CD14-positive monocyte (primary cell): ENCODE data around the gene GPC5. TPM values are rescaled to one million over a fixed set of nuclear protein-coding genes. Genes with fewer than 3 reads are reported as not detected.

Source experiments
- DNase-seq, 3 donors: peaks; one replicate each; pipeline ENCODE4 v3.0.0-alpha.2; 2011 to 2022
- H2AFZ ChIP-seq: 2 replicates; pipeline ENCODE4 v1.6.0; 2012; ENCODE audit warnings: mild to moderate bottlenecking, low read depth, low read length, inconsistent platforms; ENCODE audit not compliant: insufficient read depth, poor library complexity, severe bottlenecking
- H3K27ac ChIP-seq, 2 donors: 1 replicate in 1 of 2; 2 replicates in 1 of 2; pipeline ENCODE4 v1.5.1; 2012 to 2013; ENCODE audit warnings: low read length in 2 of 2, control low read depth in 1 of 2, inconsistent platforms in 1 of 2, low read depth in 1 of 2, mild to moderate bottlenecking in 1 of 2
- H3K27me3 ChIP-seq, 2 donors: one replicate each; pipeline versions ENCODE4 v1.6.0 to v1.6.1; 2011 to 2013; ENCODE audit warnings: low read length in 2 of 2; ENCODE audit not compliant: control insufficient read depth in 2 of 2, insufficient read depth in 2 of 2
- H3K36me3 ChIP-seq, 2 donors: replicated peaks in 1 of 2; 1 replicate in 1 of 2; 2 replicates in 1 of 2; pipeline versions ENCODE4 v1.5.1 to v1.6.1; 2012 to 2013; ENCODE audit warnings: low read length in 2 of 2, control low read depth in 1 of 2, inconsistent platforms in 1 of 2, mild to moderate bottlenecking in 1 of 2; ENCODE audit not compliant: insufficient read depth in 2 of 2, control insufficient read depth in 1 of 2
- H3K4me1 ChIP-seq, 2 donors: 1 replicate in 1 of 2; 2 replicates in 1 of 2; pipeline versions ENCODE4 v1.5.1 to v1.6.1; 2012 to 2013; ENCODE audit warnings: low read length in 2 of 2, control low read depth in 1 of 2, inconsistent platforms in 1 of 2, mild to moderate bottlenecking in 1 of 2, moderate library complexity in 1 of 2; ENCODE audit not compliant: insufficient read depth in 2 of 2, control insufficient read depth in 1 of 2
- H3K4me2 ChIP-seq: replicated peaks from 2 replicates; pipeline ENCODE3; 2012; ENCODE audit warnings: low read length, moderate library complexity, mild to moderate bottlenecking; ENCODE audit not compliant: poor library complexity, severe bottlenecking; ENCODE audit errors: extremely low read depth
- H3K4me3 ChIP-seq, 3 experiments: fragments of 200-600 bp in 1 of 3; sonication (generic) in 1 of 3; replicated peaks in 1 of 3; 1 replicate in 2 of 3; 2 replicates in 1 of 3; pipeline ENCODE4 v1.5.1; 2011 to 2013; ENCODE audit warnings: low read length in 3 of 3, mild to moderate bottlenecking in 3 of 3, control low read depth in 2 of 3, low read depth in 2 of 3, inconsistent platforms in 1 of 3, moderate library complexity in 1 of 3
- H3K79me2 ChIP-seq: 2 replicates; pipeline ENCODE4 v1.6.0; 2012; ENCODE audit warnings: mild to moderate bottlenecking, control low read depth, inconsistent platforms, low read length, moderate library complexity; ENCODE audit not compliant: insufficient read depth
- H3K9ac ChIP-seq: 2 replicates; pipeline ENCODE4 v1.6.0; 2017; ENCODE audit warnings: low read length, mild to moderate bottlenecking; ENCODE audit not compliant: insufficient read depth, poor library complexity, severe bottlenecking
- H3K9me3 ChIP-seq, 2 donors: replicated peaks in 1 of 2; 1 replicate in 1 of 2; 2 replicates in 1 of 2; pipeline versions ENCODE4 v1.5.1 to v1.6.1; 2012 to 2013; ENCODE audit warnings: low read length in 2 of 2, control low read depth in 1 of 2; ENCODE audit not compliant: control insufficient read depth in 1 of 2, insufficient read depth in 1 of 2
- H4K20me1 ChIP-seq: 2 replicates; pipeline ENCODE4 v1.6.0; 2012; ENCODE audit warnings: mild to moderate bottlenecking, low read length, control low read depth, moderate library complexity; ENCODE audit not compliant: insufficient read depth
- H3K27ac Mint-ChIP-seq, 7 donors: one replicate each; pipeline ENCODE4 v1.8.0; 2020; ENCODE audit warnings: mild to moderate bottlenecking in 7 of 7, mixed read lengths in 7 of 7, moderate library complexity in 6 of 7, inconsistent platforms in 2 of 7
- H3K27me3 Mint-ChIP-seq, 3 donors: one replicate each; pipeline ENCODE4 v1.8.0; 2021 to 2022; ENCODE audit warnings: low read depth in 3 of 3, mild to moderate bottlenecking in 3 of 3, mixed read lengths in 3 of 3, moderate library complexity in 3 of 3, inconsistent platforms in 1 of 3
- H3K36me3 Mint-ChIP-seq, 2 donors: one replicate each; pipeline ENCODE4 v1.8.0; 2020; ENCODE audit warnings: mixed read lengths in 2 of 2, inconsistent platforms in 1 of 2, mild to moderate bottlenecking in 1 of 2
- H3K4me1 Mint-ChIP-seq: one replicate; pipeline ENCODE4 v1.8.0; 2020; ENCODE audit warnings: mild to moderate bottlenecking, mixed read lengths
- H3K4me3 Mint-ChIP-seq, 2 donors: one replicate each; pipeline ENCODE4 v1.8.0; 2020; ENCODE audit warnings: mild to moderate bottlenecking in 2 of 2, mixed read lengths in 2 of 2, moderate library complexity in 1 of 2
- H3K9me3 Mint-ChIP-seq, 7 donors: one replicate each; pipeline ENCODE4 v1.8.0; 2020 to 2022; ENCODE audit warnings: mixed read lengths in 7 of 7, mild to moderate bottlenecking in 6 of 7, moderate library complexity in 6 of 7, inconsistent platforms in 2 of 7
- CTCF ChIP-seq: fragments of 200-600 bp; IDR thresholded peaks from one replicate; pipeline ENCODE4 v1.8.0; 2022; ENCODE audit warnings: antibody characterized with exemption, mild to moderate bottlenecking
- WGBS: methylation state at CpG from one replicate; pipeline ENCODE4 v1.1.5; 2013; ENCODE audit warnings: missing lambda C conversion rate; ENCODE audit not compliant: insufficient coverage; 5-methylcytosine and 5-hydroxymethylcytosine counted together
- intact Hi-C, 2 donors: fragments of 100-400 bp; cut with micrococcal nuclease; formaldehyde crosslinking; loops; one replicate each; pipeline versions ENCODE4 v1.15.0 to v1.15.1; 2023
- polyA plus RNA-seq, 3 donors: library from polyadenylated mRNA; depleted of rRNA in 1 of 3; unstranded in 2 of 3; stranded (reverse) in 1 of 3; fragments of 300-500 nt in 2 of 3; fragments of >200 nt in 1 of 3; fragmentation: Illumina TruSeq in 2 of 3; gene quantifications; 1 replicate in 2 of 3; 2 replicates in 1 of 3; pipeline ENCODE4 v1.2.3, GENCODE V29; 2012 to 2021

Gene GPC5
- polyA plus RNA-seq, 3 donors = not detected

- intact Hi-C loops = no loop called here
- Mint-ChIP-seq H3K27ac (no peak overlapping the region), H3K4me1 (no peaks in the 10 kb centered on the region), H3K36me3 (no peaks in the 10 kb centered on the region), H3K4me3 (no peak overlapping the region), H3K27me3 (peaks cover 0 to 1% (median 0%) of the 10 kb centered on the region in 3 donors), H3K9me3 (peaks cover 0 to 6% (median 3%) of the 10 kb centered on the region in 7 donors)
- H3K9me3 ChIP-seq = peaks cover 0 to 6% of the 10 kb centered on the region in 2 donors
- no peaks in the 10 kb centered on the region for H4K20me1 ChIP-seq
- no peaks in the 10 kb centered on the region for H3K36me3 ChIP-seq
- TF ChIP-seq CTCF = no peak
- DNase-seq = no peak
- H3K4me3 ChIP-seq = no peak overlapping the region
- H3K27me3 ChIP-seq = no peaks in the 10 kb centered on the region
- H3K9ac ChIP-seq = no peak overlapping the region
- H2AFZ ChIP-seq = no peak overlapping the region
- no peak overlapping the region for H3K4me2 ChIP-seq
- H3K79me2 ChIP-seq = no peaks in the 10 kb centered on the region
- H3K4me1 ChIP-seq = no peaks in the 10 kb centered on the region
- H3K27ac ChIP-seq = no peak overlapping the region
These were observed 703.4 kb downstream of the GPC5 start for GRCh38 chr13:92101801-92102200.

- H3K27ac ChIP-seq = no peak overlapping the region
- H3K79me2 ChIP-seq = no peaks in the 10 kb centered on the region
- no peaks in the 10 kb centered on the region for H3K27me3 ChIP-seq
- peaks cover 0 to 6% of the 10 kb centered on the region in 2 donors for H3K9me3 ChIP-seq
- 51% methylated on average over 5 of the region's 6 CpGs for WGBS
- H3K4me3 ChIP-seq = no peak overlapping the region
- Mint-ChIP-seq H3K4me1 (no peaks in the 10 kb centered on the region), H3K36me3 (no peaks in the 10 kb centered on the region), H3K27ac (no peak overlapping the region), H3K4me3 (no peak overlapping the region), H3K27me3 (no peaks in the 10 kb centered on the region), H3K9me3 (peaks cover 0 to 8% (median 3%) of the 10 kb centered on the region in 7 donors)
- no peak for TF ChIP-seq CTCF
- no peak for DNase-seq
- intact Hi-C loops = no loop called here
- no peak overlapping the region for H3K4me2 ChIP-seq
- no peaks in the 10 kb centered on the region for H4K20me1 ChIP-seq
- H3K4me1 ChIP-seq = no peaks in the 10 kb centered on the region
- no peaks in the 10 kb centered on the region for H3K36me3 ChIP-seq
- no peak overlapping the region for H3K9ac ChIP-seq
- no peak overlapping the region for H2AFZ ChIP-seq
These were observed 705.3 kb downstream of the GPC5 start for GRCh38 chr13:92103689-92104153.
